Measurements from ENCODE around the gene TMEM92.

TMEM92 gene

DNA sequence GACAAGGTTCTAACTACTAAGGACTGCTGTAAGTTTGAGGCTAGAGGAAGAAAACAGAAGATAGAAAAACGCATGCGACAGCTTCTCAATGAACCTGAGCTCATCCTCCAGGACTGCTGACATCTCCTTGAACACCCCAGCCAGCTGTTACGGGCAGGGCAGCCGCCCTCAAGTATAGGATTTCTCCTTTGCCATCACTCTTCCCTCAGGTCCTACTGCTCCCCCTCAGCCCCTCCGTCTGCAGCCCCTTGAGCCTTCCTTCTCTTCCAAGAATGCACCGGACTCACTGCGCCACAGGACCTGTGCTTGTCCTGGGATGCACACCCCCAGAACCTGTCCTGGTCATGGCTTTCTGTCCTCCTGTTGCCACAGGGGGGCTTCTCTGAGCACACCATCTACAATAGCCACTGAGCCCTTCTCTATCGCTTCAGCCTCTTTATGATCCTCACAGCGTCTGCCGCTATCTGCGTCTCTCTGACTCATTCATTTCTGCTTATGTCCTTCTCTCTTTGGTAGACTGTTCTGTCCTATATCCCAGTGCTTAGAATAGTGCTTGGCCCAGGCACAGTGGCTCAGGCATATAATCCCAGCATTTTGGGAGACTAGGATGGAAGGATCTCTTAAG lies 56.0 kb downstream of the TMEM92 start:
- no peak for DNase-seq
